Measurements from ENCODE around the gene ECHS1. TPM values are rescaled to one million over a fixed set of nuclear protein-coding genes. Genes with fewer than 3 reads are reported as not detected.
"Not testable (repeated sequence)": the region's sequence is repeated elsewhere in the genome, so short reads cannot be mapped to it uniquely, and the experiment has no call there.

Gene ECHS1
- total RNA-seq, 1 donor from 2014 or later = 28.2 TPM

DNA sequence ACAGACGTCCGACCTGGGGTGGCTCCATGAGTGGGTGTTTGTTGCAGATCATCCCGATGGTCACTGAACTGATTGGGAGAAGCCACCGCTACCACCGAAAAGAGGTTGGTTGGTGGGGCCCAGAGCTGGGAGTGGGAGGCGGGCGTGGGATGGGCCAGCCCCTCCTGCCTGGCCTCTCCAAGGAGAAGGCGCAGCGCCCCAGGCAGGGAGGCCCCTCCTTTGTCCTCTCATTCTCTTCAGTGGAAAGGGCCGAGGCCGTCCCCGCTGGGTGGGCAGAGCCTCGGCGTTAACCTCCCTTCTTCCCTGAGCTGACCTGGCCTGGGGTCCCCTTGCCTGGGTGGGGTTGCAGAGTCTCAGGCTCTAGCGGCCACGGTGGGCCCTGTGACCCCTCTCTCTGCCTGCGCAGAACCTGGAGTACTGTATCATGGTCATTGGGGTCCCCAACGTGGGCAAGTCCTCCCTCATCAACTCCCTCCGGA lies 26.0 kb upstream of the ECHS1 start:
- DNase-seq = no peak

GRCh38 chr10:133397938-133398337 lies 24.8 kb upstream of the ECHS1 start:
- DNase-seq = no peak

DNA sequence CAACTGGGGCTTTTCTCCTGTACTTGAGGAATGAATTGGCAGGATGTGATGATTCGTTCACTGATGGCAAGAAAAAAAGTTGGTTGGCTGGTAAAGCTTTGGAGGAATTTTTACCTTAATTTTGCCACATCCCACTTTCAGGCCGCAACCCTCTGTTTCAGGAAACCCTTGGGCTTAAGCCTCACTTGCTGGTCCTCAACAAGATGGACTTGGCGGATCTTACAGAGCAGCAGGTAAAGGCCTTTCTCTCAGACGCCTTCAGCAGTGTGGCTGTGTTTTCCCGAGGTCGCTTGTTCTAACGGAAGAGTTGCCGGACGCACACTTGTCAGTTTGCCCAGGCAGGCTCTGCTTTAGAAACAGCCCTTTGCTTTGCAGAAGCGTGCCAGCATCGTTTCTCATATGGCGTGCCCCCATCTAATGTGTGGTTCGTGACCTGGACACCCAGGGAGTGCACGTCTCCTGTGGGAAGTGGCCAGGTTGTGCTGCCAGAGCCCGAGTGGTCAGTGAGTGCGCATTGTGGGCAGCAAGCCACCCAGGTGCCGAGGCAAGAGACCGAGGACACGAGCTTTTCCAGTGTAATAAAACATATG lies 23.0 kb upstream of the ECHS1 start:
- no peak for DNase-seq

DNA sequence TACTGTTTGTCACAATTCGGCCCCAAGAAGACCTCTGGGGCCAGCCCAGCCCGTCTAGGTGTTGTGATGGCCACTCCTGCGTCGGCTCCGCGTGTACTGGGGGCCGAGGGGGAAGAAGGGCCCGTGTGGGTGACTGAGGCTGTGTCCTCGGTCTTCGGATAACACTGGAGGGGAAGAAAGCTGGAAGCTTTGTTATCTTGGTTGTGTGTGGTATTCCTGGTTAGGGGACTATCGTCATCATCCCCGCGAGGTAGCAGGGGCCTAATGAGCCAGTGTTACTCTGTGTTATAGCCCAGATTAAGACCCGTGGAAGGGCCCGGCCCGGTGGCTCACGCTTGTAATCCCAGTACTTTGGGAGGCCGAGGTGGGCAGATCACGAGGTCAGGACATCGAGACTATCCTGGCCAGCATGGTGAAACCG lies 21.7 kb upstream of the ECHS1 start:
- no peak for DNase-seq

DNA sequence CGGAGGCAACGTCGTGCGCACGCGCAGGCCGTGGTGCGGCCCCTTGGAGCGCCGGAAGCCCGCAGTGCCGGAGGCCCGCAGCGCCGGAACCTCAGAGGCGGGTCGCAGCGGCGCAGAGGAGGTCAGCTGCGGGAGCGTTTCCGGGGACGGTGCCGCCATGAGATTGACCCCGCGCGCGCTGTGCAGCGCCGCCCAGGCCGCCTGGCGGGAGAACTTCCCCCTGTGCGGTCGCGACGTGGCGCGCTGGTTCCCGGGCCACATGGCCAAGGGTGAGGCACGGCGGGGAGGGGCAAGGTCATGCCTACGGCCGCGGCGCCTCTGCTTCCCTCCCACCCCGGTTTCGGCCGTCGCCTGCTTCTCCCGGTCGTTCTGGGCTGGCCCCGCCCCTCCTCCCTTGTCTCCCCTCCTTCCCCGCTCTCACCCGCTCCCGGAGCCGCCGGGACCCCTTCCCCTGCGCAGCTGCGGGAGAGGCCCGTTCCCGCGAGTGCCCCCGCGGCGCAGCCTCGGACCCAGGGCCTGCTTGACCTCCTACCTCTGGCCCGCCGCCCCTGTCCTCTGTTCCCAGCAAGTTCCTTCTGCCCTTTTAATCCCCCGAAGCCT lies 21.0 kb upstream of the ECHS1 start, which contains the start of gene MTG1:
MTG1 (plus strand) TSS at position 94 of the 600 bp plus-strand sequence; CDS start at position 158, 64 bp downstream.
- peak; percentile 91 for DNase-seq

DNA sequence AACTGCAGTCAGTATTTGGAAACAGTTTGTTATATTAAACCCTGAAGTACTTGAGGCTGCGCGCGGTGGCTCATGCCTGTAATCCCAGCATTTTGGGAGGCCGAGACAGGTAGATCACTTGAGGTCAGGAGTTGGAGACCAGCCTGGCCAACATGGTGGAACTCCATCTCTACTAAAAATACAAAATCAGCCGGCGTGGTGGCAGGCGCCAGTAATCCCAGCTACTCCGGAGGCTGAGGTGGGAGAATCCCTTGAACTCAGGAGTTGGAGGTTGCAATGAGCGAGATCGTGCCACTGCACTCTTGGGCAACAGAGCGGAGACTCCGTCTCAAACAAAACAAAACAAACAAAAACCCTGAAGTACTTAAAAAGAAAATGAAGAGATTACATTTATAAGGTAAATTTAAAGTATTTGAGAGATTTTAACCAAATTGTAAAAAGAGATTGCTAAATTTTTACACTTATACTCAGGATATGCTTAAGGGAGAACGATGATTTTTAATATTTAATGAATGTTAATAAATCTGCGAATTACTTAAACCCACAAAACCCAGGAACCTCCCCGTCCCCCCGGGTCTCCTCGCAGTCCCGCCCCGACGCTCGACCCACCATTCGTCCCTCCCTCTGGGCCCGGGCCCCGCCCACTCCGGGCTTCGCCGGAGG lies 20.4 kb upstream of the ECHS1 start:
- DNase-seq = no peak

GRCh38 chr10:133391761-133392518 lies 18.8 kb upstream of the ECHS1 start:
- no peak for DNase-seq

GRCh38 chr10:133391249-133391635 lies 18.1 kb upstream of the ECHS1 start:
- DNase-seq = no peak

- no peak for DNase-seq
Observed at GRCh38 chr10:133390597-133391248, 17.6 kb upstream of the ECHS1 start.

- no peak for DNase-seq
Observed at GRCh38 chr10:133388973-133389818, 16.0 kb upstream of the ECHS1 start.

GRCh38 chr10:133388236-133388972 lies 15.2 kb upstream of the ECHS1 start:
- DNase-seq = no peak

GRCh38 chr10:133386951-133387350 lies 13.8 kb upstream of the ECHS1 start:
- not testable (repeated sequence) for DNase-seq

DNA sequence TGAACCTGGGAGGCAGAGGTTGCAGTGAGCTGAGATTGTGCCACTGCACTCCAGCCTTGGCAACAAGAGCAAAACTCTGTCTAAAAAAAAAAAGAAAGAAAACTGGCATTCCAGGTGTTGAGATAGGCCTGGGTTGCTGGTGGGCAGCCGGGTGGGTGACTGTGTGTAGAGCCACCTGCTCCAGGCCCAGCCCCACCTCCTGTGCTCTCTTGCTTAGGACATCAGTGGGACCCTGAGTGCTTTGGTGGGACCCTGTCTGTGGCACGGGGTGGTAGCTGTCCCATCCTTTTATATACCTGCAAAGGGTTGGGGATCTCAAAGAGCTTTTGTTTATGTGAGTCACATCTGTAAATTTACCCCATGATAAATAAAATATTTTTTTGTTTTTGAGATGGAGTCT lies 12.1 kb upstream of the ECHS1 start:
- no peak for DNase-seq

GRCh38 chr10:133384071-133384470 lies 10.9 kb upstream of the ECHS1 start:
- no peak for DNase-seq

- DNase-seq = no peak
Observed at GRCh38 chr10:133383551-133383950, 10.4 kb upstream of the ECHS1 start.

- no peak for DNase-seq
Observed at GRCh38 chr10:133381036-133381435, 7.9 kb upstream of the ECHS1 start.

GRCh38 chr10:133379801-133380666 lies 6.9 kb upstream of the ECHS1 start:
- no peak for DNase-seq

DNA sequence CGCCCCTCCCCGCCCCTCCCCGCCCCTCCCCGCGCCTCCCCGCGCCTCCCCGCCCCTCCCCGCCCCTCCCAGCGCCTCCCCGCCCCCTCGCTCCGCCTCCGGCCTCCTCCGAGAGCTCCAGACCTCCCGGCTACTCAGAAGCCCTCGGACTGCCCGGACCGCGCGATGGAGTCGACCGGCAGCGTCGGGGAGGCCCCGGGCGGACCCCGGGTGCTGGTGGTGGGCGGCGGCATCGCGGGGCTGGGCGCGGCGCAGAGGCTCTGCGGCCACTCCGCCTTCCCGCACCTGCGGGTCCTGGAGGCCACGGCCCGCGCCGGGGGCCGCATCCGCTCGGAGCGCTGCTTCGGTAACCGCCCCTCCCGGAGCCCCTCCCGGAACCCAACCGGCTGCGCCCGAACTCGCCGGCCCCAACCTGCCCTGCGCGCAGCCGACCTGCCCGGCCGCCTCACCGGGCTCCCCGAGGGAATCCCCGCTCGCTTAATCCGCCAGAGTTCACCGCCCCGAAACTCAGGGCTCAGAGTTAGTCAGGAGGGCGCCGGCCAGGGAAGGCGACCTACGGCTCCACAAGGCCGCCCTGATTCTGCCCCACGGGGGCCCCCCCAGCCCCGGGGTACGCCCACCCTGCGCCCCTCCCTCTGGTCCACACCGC lies 6.1 kb upstream of the ECHS1 start, which contains the start of gene PAOX:
PAOX (plus strand) TSS at position 111 of the 649 bp plus-strand sequence; CDS start at position 166, 55 bp downstream.
- peak; percentile 37 for DNase-seq

Data from occipital lobe (tissue), 2 donors.